Measurements from ENCODE around the gene GATD1. TPM values are rescaled to one million over a fixed set of nuclear protein-coding genes. Genes with fewer than 3 reads are reported as not detected.

The GATD1 gene
- total RNA-seq, 4 donors from 2014 or later, result 47.6 to 81.7 (median 52.9) TPM

DNA sequence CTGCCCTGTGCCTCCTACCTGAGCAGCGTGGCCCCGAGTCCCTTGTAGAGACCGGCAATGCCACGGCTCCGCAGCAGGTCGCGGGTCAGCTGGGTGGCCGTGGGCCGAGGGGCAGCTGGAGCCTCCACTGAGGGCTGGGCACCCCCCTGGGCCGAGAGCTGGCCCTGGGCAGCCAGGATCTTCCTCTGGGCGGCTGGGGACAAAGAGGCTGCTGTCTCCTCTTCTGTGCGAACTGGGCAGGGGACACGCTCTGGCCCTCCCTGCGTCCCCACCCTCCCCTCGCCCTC, 15.2 kb upstream of the GATD1 start:
- Histone ChIP-seq H3K4me1 (peaks cover 5 to 37% (median 27%) of the 10 kb centered on the region in 4 donors), H3K27me3 (peaks cover 0 to 8% of the 10 kb centered on the region in 2 donors), H3K4me3 (no peak overlapping the region), H3K9me3 (no peaks in the 10 kb centered on the region), H3K36me3 (peaks cover 0 to 21% (median 0%) of the 10 kb centered on the region in 3 donors), H3K27ac (no peak overlapping the region)
- TF ChIP-seq CTCF (IDR thresholded peaks at IDR 0.05), result no peak
- TF ChIP-seq POLR2A (IDR thresholded peaks at IDR 0.05), result no peak
- no peak for DNase-seq

DNA sequence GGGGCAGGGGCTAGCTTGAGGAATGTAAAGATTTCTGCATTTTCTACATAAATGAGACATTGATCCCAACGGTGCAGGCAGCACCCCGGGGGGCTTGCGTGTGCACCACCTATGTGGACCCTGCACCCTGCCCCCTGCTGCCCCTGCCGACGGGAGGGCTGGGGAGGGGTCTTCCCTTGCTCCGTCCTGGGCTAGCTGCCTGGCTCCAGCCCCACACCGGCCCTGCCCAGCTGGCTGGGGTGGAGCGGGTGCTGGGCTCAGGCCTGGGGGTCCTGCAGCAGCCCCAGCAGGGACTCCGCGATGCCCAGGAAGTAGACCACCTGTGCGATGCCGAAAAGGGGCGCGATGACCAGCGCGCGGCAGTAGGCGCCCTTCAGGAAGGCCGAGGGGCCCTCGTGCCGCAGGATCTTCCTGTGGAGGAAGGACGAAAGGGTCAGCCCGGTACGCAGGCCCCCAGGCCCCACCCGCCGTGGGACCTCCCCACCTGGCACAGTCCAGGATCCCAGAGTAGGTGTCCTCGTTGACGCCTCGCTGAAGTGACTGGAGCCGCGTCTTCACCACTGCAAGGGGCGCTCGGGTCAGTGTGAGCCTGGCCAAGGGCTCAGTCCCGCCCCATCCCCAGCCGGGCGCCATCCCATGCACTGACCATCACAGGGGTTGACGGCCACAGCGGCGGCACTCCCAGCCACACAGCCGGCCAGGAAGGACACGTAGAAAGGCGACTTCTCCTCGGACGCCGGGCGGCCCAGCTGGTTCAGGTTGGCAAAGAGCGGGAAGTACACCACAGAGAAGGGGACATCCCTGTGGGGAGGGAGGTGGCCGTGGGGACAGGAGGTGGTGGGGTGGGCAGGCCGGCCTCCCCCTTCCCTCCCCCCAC, 14.6 kb upstream of the GATD1 start:
- H3K27me3 ChIP-seq, result peaks cover 0 to 8% of the 10 kb centered on the region in 2 donors
- no peak overlapping the region for H3K27ac ChIP-seq
- no peaks in the 10 kb centered on the region for H3K9me3 ChIP-seq
- peaks cover 0 to 21% (median 0%) of the 10 kb centered on the region in 3 donors for H3K36me3 ChIP-seq
- no peak for TF ChIP-seq POLR2A (IDR thresholded peaks at IDR 0.05)
- no peak overlapping the region for H3K4me3 ChIP-seq
- H3K4me1 ChIP-seq, result peaks cover 2 to 34% (median 24%) of the 10 kb centered on the region in 4 donors
- DNase-seq, result no peak

DNA sequence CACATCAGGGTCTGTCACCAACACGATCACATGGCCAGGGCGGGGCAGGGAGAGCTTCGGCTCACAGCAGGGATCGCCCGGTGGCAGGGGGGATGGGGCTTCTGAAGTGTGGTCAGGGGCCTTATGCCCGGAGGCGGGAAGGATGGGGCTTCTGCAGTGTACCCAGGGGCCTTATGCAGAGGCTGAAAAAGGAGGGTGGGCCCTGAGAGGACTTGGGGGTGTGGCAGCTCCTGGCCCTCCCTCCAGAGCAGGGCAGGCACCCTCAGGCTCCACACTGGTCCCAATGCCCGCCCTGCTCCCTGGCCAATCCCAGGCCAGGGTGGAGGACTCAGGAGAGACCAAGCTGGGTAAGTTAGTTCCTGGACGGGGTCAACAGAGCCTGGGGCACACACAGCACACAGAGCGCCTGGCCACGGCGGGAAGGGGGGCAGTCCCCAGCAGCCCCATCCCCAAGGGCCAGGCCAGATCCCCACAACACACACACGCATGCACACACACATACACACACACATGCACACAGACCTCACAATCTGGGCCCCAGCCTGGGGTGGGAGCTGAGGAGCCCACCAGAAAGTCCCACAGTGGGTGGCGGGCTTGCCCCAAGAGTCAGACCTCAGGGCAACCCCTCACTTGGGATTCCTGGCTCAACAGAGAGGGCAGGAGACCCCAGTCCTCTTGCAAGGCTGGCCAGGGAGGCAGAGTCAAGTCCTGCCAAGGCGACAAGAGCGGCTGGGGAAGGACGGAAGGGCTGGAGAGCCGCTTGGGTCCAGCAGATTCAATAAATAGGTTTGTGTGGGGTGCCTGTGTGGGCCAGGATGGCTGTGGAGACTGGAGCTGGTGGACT, 13.7 kb upstream of the GATD1 start:
- Histone ChIP-seq H3K36me3 (peaks cover 0 to 21% (median 0%) of the 10 kb centered on the region in 3 donors), H3K27me3 (peaks cover 0 to 8% of the 10 kb centered on the region in 2 donors), H3K9me3 (no peaks in the 10 kb centered on the region), H3K4me3 (no peak overlapping the region), H3K4me1 (peaks cover 0 to 26% (median 17%) of the 10 kb centered on the region in 4 donors), H3K27ac (no peak overlapping the region)
- TF ChIP-seq CTCF (IDR thresholded peaks at IDR 0.05) (no peak), POLR2A (IDR thresholded peaks at IDR 0.05) (no peak)
- no peak for DNase-seq

DNA sequence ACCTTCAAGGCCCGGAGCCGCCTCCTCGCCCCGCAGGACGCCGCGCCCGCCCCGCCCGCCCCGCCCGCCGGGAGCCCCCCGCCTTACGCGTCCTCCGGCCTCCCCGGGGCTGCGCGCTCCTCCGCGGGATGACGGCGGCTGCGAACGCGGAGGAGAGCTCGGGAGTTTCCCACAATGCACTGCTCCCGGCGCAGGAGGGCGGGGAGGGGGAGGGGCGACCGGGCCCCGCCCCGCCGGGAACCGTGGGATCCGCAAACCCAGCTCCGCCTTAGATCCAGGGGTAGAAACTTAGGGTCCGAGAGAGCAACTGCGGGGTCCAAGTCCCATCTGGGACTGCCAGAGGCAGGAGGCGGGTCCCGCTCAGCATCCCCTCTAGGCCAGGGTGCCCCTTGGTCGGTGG, 12.7 kb upstream of the GATD1 start, which contains the start of gene CEND1:
Gene CEND1 (minus strand): TSS at position 148 of the 400 bp plus-strand sequence. CDS start 1,514 bp downstream, outside the sequence.
- Histone ChIP-seq H3K27ac (no peak within 1 kb of the TSS), H3K4me3 (peak within 1 kb of the TSS in 2 of 4 donors; percentile 7 to 31), H3K9me3 (no peaks in the 10 kb centered on the region), H3K36me3 (peaks cover 0 to 21% (median 0%) of the 10 kb centered on the region in 3 donors), H3K4me1 (peaks cover 0 to 16% (median 7%) of the 10 kb centered on the region in 4 donors), H3K27me3 (peaks cover 0 to 8% of the 10 kb centered on the region in 2 donors)
- TF ChIP-seq POLR2A (IDR thresholded peaks at IDR 0.05) (no peak), CTCF (IDR thresholded peaks at IDR 0.05) (no peak)
- DNase-seq, result no peak

- no peaks in the 10 kb centered on the region for H3K9me3 ChIP-seq
- peaks cover 0 to 8% of the 10 kb centered on the region in 2 donors for H3K27me3 ChIP-seq
- H3K4me1 ChIP-seq, result peaks cover 0 to 9% (median 4%) of the 10 kb centered on the region in 4 donors
- no peak for DNase-seq
- no peak overlapping the region for H3K27ac ChIP-seq
- TF ChIP-seq CTCF (IDR thresholded peaks at IDR 0.05), result no peak
- TF ChIP-seq POLR2A (IDR thresholded peaks at IDR 0.05), result no peak
- peak overlapping the region in 2 of 4 donors; percentile 7 to 31 for H3K4me3 ChIP-seq
- H3K36me3 ChIP-seq, result peaks cover 0 to 21% (median 0%) of the 10 kb centered on the region in 3 donors
Measured at GRCh38 chr11:788953-789940, 12.0 kb upstream of the GATD1 start.

All from Peyer's patch (tissue), 4 donors.